GM21529 (cell line): ENCODE results near the gene HUWE1.
"Not testable (repeated sequence)": the region's sequence is repeated elsewhere in the genome, so short reads cannot be mapped to it uniquely, and the experiment has no call there.

Experiments
- ATAC-seq: cut with Tn5 transposase; IDR thresholded peaks from one replicate; pipeline ENCODE4 v1.9.1; 2021; ENCODE audit not compliant: unreplicated experiment

Gene HUWE1

DNA sequence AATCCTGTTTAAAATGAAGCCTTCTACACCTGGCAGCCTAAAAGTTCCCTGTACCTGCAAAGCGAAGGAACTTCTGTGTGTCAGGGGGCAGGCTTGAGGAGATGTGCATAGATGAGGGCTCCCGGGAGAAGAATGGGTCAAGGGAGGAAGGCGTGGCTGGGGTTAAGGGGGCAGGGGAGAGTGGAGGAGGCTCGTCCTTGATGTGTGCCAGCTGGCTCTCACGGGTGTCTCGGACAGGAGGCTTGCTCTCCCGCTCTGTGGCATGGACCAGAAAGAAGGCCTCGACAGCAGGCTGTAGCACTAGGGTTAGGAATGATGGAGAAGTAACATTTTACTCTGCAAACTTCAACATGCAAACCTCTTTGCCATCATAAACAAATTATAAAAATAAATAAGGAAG, 147.7 kb downstream of the HUWE1 start:
- ATAC-seq, result no peak

DNA sequence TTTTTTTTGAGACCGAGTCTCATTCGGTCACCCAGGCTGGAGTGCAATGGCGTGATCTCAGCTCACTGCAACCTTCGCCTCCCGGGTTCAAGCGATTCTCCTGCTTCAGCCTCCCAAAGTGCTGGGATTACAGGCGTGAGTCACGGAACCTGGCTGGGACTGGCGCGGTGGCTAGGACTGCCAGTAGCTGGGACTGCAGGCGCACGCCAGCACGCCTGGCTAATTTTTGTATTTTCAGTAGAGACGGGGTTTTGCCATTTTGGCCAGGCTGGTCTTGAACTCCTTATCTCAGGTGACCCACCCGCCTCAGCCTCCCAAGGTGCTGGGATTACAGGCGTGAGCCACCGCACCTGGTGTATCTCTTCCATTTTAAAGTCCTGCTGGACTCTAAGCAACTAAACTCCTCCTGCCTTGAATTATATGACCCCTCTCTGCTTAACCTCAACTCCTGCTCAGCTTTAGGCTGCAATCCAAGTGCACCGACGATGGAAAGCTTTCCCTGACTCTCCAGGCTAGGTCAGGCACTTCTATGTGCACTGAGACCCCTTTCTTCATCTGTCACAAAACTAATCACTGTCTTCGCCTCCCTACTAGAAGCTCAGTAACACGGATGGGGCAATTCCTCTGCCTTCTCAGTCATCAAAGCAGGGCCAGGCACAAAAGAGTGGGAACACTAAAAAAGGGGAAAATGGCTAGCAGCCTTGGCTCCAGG, 155.1 kb downstream of the HUWE1 start:
- ATAC-seq, result not testable (repeated sequence)

DNA sequence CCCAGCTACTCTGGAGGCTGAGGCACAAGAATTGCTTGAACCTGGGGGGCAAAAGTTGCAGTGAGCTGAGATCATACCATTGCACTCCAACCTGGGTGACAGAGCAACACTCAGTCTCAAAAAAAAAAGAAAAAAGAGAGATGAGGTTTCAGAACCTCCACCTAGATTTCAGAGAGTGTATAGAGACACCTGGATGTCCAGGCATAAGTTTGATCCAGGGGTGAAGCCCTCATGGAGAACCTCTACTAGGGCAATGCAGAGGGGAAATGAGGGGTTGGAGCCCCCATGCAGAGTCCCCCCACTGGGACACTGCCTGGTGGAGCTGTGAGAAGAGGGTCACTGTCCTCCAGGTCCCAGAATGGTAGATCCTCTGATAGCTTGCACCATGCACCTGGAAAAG, 159.5 kb downstream of the HUWE1 start:
- no peak for ATAC-seq

DNA sequence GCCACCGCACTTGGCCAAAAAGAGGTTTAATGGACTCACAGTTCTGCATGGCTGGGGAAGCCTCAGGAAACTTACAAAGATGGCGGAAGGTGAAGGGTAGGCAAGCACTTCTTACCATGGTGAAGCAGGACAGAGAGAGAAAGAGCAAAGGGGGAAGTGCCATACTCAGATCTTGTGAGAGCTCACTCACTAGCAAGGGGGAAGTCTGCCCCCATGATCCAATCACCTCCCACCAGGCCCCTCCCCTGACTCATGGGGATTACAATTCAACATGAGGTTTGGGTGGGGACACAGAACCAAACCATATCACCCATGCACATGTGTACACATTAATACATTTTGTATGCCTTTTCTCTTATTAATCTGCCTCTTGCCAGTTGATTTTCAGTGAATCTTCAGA, 175.2 kb downstream of the HUWE1 start:
- ATAC-seq, result no peak

DNA sequence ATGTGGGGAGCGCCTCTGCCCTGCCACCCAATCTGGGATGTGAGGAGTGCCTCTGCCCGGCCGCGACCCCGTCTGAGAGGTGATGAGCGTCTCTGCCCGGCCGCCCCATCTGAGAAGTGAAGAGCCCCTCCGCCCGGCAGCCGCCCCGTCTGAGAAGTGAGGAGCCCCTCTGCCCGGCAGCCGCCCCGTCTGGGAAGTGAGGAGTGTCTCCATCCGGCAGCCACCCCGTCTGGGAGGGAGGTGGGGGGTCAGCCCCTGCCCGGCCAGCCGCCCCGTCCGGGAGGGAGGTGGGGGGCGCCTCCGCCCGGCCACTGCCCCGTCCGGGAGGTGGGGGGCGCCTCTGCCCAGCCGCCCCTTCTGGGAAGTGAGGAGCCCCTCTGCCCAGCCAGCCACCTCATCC, 182.5 kb downstream of the HUWE1 start:
- not testable (repeated sequence) for ATAC-seq

DNA sequence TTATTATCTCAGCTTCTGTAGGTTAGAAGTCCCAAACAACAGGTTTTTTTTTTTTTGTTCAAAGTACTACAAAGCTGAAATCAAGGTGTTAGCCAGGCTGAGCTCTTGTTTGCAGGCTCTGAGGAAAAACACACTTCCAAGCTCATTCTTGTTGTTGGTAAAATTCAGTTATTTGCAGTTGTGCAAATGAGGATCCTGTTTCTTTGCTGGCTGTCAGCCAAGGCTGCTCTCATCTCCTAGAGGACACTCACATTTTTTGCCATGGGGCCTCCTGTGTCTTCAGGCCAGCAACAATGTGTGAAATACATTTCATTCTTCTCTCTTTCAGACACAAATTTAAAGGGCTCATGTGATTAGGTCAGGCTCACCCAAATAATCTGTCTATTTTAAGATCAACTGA, 192.1 kb downstream of the HUWE1 start:
- ATAC-seq, result no peak

DNA sequence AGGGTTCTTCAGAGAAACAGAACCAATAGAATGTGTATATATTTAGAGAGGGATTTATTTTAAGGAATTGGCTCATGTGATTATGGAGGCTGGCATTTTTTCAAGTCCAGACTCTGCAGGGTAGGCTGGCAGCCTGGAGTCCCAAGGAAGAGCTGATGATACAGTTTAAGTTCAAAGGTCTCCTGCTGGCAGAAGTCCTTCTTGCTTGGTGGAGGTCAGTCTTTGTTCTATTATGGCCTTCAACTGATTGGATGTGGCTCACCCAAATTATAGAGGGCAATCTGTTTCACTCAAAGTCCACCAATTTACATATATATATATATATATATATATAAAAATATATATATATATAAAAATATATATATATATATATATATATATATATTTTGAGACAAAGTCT, 200.2 kb downstream of the HUWE1 start:
- no peak for ATAC-seq

DNA sequence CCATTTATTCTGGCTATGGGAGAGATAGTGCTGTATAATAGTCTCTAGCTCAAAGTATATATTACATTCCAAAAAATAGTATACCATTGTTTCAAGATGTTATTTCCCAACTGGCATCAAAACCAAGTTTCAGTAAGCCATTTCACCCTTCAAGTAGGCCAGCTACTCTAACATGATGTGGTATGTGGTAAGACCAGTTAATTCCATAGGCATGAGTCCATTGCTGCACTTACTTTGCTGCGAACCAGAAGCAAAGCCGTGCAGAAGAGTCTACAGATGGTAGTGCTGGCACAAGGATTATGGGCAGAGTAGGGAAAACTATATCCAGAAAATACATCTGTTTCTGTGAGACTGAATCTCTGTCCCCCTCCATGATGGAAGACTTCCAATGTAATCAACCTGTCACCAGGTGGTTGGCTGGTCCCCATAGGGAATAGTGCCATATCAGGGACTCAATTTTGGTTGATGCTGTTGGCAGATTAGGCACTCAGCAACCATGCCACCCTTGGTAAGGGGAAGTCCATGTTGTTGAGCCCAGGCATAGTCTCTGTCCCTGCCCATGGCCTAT, 202.6 kb downstream of the HUWE1 start:
- no peak for ATAC-seq

DNA sequence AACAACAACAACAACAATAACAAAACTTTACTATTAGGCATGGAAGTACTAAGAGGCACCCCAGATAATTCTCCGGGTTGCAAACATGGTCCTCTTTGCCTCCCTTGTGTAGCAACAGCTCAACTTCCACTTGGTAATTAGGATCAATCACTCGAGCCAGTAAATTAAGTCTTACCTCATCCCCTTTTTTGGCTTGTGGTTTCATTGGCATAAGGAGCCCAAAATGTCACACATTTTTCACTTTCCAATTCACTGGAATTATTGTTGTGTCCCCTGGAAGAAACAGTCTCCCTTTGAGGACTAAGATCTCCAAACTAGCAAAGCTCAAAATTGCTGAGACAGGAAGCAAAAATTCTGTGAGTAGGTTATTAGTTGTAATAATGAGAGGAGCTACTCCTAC, 203.1 kb downstream of the HUWE1 start:
- ATAC-seq, result no peak
